ENCODE results near the gene DDN.

The DDN gene

GRCh38 chr12:48954061-48954460, 45.1 kb downstream of the DDN start:
- Histone ChIP-seq H3K27me3 (ENCODE audit: control insufficient read depth, insufficient read depth, low read length, poor library complexity, severe bottlenecking) (no peaks in the 10 kb centered on the region), H3K9me3 (ENCODE audit: control insufficient read depth, low read length) (no peaks in the 10 kb centered on the region), H3K4me1 (ENCODE audit: control insufficient read depth, insufficient read depth, low read length) (peaks cover 12% of the 10 kb centered on the region), H3K36me3 (ENCODE audit: control insufficient read depth, insufficient read depth, low read length) (peaks cover 4% of the 10 kb centered on the region), H3K4me3 (ENCODE audit: insufficient read depth, low read depth, low read length) (no peak overlapping the region), H3K27ac (ENCODE audit: insufficient read depth, low read depth, low read length, poor library complexity, severe bottlenecking) (no peak overlapping the region)
- WGBS, 2 experiments, result 90 to 95% methylated on average over 3 of the region's 3 CpGs

DNA sequence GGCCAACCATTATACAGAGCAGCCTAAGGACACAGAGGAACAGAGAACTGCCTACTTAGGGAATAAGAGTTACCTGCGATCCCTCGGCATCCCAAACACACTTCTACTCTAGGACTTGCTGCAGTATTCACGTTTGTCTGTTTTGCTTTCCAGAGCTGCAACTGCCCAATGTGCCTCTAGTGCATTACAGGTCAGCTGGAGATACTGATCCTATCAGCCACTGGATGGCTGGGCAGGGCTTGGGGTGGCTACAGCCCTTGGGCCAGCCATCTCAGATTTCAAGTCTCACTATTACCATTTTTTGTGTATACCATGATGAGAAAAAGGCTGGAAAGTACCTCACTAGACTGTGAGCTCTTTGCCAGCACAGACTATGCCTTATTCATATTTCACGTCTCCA, 46.5 kb downstream of the DDN start:
- Histone ChIP-seq H3K9me3 (ENCODE audit: control insufficient read depth, low read length) (no peaks in the 10 kb centered on the region), H3K4me1 (ENCODE audit: control insufficient read depth, insufficient read depth, low read length) (peaks cover 12% of the 10 kb centered on the region), H3K36me3 (ENCODE audit: control insufficient read depth, insufficient read depth, low read length) (peaks cover 4% of the 10 kb centered on the region), H3K4me3 (ENCODE audit: insufficient read depth, low read depth, low read length) (no peak overlapping the region), H3K27ac (ENCODE audit: insufficient read depth, low read depth, low read length, poor library complexity, severe bottlenecking) (no peak overlapping the region), H3K27me3 (ENCODE audit: control insufficient read depth, insufficient read depth, low read length, poor library complexity, severe bottlenecking) (no peaks in the 10 kb centered on the region)
- 95 to 96% methylated on average over 4 of the region's 4 CpGs for WGBS, 2 experiments

DNA sequence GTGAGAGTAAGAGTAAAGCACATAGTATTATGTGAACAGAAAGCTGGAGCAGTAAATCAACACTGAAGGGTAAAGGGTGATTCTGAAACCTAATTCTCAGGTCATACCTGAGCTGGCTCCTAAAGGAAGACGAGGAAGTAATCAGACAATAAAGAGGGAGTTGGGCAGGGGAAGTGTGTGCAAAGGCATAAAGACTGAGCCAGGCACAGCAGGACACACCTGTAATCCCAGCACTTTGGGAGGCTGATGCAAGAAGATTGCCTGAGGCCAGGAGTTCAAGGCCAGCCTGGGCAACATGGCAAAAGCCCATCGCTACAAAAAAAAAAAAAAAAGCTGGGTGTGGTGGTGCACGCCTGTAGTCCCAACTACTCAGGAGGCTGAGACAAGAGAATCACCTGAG, 51.4 kb downstream of the DDN start:
- Histone ChIP-seq H3K27ac (ENCODE audit: insufficient read depth, low read depth, low read length, poor library complexity, severe bottlenecking) (no peak overlapping the region), H3K36me3 (ENCODE audit: control insufficient read depth, insufficient read depth, low read length) (peaks cover 4% of the 10 kb centered on the region)
- whole genome bisulfite sequencing, 2 experiments, result 96 to 97% methylated on average over 3 of the region's 3 CpGs

DNA sequence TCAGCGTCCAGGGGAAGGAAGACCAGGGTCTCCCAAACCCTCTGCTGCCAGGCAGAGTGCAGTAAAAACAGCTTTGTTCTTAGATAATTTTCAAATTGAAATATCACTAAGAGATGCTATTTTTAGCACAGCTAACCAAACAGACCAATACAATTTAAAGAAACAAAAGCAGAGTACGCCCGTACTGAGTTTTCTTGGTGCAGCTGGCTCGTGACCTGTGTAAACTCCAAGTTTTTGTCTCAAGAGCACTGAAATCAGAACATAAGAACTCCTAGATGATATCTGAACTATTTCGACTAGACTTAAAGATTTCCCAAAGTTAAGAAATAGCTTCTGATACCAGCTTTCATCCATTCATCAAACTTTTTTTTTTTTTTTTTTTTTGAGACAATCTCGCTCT, 52.2 kb downstream of the DDN start:
- Histone ChIP-seq H3K4me3 (ENCODE audit: insufficient read depth, low read depth, low read length) (no peak overlapping the region), H3K9me3 (ENCODE audit: control insufficient read depth, low read length) (no peaks in the 10 kb centered on the region), H3K4me1 (ENCODE audit: control insufficient read depth, insufficient read depth, low read length) (no peaks in the 10 kb centered on the region), H3K36me3 (ENCODE audit: control insufficient read depth, insufficient read depth, low read length) (peaks cover 4% of the 10 kb centered on the region), H3K27me3 (ENCODE audit: control insufficient read depth, insufficient read depth, low read length, poor library complexity, severe bottlenecking) (no peaks in the 10 kb centered on the region), H3K27ac (ENCODE audit: insufficient read depth, low read depth, low read length, poor library complexity, severe bottlenecking) (no peak overlapping the region)
- 91 to 93% methylated on average over 6 of the region's 6 CpGs for WGBS, 2 experiments

More for the DNA sequence above, 51.4 kb downstream of the DDN start:
- Histone ChIP-seq H3K4me1 (ENCODE audit: control insufficient read depth, insufficient read depth, low read length) (no peaks in the 10 kb centered on the region), H3K4me3 (ENCODE audit: insufficient read depth, low read depth, low read length) (no peak overlapping the region), H3K27me3 (ENCODE audit: control insufficient read depth, insufficient read depth, low read length, poor library complexity, severe bottlenecking) (no peaks in the 10 kb centered on the region), H3K9me3 (ENCODE audit: control insufficient read depth, low read length) (no peaks in the 10 kb centered on the region)

DNA sequence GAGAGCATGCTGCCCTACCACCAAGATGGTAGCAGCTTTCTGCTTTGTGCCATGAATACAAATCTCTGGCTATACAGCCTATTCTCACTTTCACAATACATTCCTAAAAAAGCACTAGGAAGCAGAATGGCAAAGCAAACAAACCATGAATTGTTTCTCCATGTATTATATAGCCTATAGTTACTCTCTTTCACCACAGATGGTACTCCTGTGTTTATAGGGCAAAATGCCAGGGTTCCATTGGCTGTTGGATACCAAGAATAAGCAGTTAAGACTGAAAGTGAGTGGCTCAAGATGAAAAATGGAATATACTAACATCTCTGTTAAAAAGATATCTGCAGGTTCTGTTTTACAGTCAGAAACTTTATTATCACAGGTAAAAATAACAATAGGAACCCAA, 53.0 kb downstream of the DDN start:
- Histone ChIP-seq H3K4me3 (ENCODE audit: insufficient read depth, low read depth, low read length) (no peak overlapping the region), H3K9me3 (ENCODE audit: control insufficient read depth, low read length) (no peaks in the 10 kb centered on the region), H3K36me3 (ENCODE audit: control insufficient read depth, insufficient read depth, low read length) (peaks cover 3% of the 10 kb centered on the region), H3K27me3 (ENCODE audit: control insufficient read depth, insufficient read depth, low read length, poor library complexity, severe bottlenecking) (no peaks in the 10 kb centered on the region), H3K27ac (ENCODE audit: insufficient read depth, low read depth, low read length, poor library complexity, severe bottlenecking) (no peak overlapping the region), H3K4me1 (ENCODE audit: control insufficient read depth, insufficient read depth, low read length) (no peaks in the 10 kb centered on the region)
